Stimulated activated naive CD8-positive, alpha-beta T cell treated with anti-CD3 and anti-CD28 coated beads, Interleukin-15, Interleukin-2, amounts not matched to agents 100 U/mL and 50 U/mL, for 24 hours (primary cell): Measurements from ENCODE around the gene PYGB.

Experiments used
- ATAC-seq: fragments of 150-1000 bp; cut with Tn5 transposase; one replicate; pipeline ENCODE4 v1.10.0; 2021
- DNase-seq: peaks from one replicate; pipeline ENCODE4 v3.0.0; 2021

Gene PYGB

DNA sequence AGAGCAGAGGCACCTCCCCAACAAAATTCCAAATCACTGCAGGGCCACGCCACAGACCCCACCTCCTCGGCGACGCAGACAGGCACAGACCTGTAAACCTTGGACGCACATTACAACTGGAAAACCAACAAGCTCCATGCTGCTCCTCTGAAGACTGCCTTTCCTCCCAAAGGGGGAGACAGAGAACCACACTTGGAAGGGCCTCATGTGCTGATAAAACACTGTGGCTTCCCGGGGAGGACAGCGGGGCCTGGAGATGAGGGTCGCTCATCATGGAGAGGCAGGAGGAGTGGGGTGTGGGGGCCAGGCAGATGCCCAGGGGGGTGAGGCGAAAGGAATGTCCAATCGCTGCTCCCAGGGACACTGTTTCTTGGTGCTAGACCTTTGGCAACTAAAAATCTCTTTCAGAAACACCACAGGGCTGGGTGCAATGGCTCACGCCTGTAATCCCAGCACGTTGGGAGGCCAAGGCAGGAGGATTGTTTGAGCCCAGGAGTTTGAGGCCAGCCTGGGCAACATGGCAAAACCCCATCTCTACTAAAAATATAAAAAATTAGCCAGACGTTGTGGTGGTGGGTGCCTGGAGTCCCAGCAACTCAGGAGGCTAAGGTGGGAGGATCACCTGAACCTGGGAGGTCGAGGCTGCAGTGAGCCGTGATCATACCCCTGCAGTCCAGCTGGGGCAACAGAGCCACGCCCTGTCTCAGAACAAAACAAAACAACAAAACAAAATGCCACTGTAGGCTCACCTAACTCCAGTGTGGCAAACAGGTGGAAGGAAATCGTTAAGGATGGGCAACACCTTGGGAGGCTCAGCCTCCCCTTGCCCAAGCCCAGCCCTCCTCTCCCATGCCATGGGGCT is 88.9 kb downstream of the PYGB start:
- DNase-seq (no peak), ATAC-seq (no peak)

- DNase-seq: no peak
These were observed 90.5 kb downstream of the PYGB start for GRCh38 chr20:25338112-25339023.

DNA sequence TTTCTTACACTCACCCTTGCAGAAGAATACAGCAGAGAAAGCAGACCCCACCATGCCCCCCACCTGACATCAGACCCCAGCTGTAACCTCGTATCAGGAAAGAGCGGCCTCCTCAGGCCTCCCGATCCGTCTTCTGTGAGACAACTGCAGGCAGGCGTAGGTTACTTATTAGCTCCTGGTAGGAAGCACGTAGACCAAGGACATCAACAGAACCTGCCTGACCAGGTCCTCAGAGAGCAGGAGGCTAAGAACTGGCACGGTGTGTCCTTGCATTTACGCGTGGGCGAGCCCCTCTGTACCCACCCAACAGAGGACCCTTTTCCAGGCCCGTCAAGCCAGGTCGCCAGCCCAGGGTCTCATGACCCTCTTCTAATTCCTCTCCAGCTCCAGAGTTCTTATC is 91.7 kb downstream of the PYGB start:
- no peak for DNase-seq

More at GRCh38 chr20:25338112-25339023, 90.5 kb downstream of the PYGB start:
- no peak for ATAC-seq

DNA sequence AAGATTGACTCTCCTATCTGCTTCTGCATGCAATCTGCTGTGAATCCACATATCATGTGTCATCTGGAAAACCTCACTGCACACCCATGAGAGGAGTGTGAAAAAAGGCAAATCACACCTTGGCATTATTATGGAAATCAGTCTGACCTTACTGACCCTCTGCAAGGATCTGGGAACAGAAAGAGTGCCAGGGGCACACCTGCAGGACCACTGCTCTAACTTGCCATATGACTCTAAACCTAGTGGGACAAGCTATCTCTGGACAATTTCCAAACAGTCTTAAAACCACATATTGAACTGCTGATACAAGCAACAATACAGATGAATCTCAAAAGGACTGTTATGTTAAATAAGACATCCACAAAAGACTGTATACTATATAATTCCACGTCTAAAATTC is 92.5 kb downstream of the PYGB start:
- DNase-seq (no peak), ATAC-seq (no peak)

More for the DNA sequence above, 91.7 kb downstream of the PYGB start:
- no peak for ATAC-seq

DNA sequence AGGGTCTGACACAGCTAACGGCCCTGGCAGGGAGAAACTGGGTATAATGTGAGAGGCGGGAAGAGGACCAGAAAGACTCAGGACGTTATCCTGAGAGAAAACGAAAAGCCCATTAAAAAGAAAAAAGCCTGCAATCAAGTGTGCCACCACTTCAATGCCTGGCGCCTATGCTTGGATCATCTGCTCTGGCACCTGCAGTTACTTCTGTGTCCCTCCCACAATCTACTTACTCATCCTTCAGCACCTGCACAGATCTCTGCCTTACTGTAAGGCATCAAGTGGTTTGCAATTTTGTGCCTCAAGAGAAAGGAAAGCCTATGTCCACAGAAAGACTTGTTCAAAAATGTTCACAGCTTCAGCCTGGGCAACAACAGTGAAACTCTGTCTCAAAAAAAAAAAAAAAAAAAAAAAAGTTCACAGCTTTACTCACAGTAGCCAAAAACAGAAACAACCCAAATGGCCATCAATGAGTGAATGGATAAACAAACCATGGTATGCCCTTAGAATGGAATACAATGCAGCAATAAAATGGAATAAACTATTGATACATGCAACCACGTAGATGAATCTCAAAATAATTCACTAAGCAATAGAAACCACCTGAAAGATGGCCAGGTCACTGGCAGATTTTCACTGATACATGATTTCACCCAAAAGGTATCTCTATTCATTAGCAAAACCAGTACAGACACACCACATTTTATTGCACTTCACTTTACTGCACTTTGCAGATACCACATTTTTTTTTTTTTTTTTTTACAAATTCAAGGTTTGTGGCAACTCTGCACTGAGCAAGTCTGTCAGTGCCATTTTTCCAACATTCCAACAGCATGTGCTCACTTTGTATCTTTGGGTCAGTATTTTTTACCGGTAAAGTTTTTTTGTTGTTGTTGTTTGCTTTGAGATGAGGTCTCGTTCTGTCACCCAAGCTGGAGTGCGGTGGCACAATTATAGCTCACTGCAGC is 94.1 kb downstream of the PYGB start:
- DNase-seq (no peak), ATAC-seq (no peak)

- no peak for ATAC-seq
- no peak for DNase-seq
These were observed 96.7 kb downstream of the PYGB start for GRCh38 chr20:25344634-25345033.

DNA sequence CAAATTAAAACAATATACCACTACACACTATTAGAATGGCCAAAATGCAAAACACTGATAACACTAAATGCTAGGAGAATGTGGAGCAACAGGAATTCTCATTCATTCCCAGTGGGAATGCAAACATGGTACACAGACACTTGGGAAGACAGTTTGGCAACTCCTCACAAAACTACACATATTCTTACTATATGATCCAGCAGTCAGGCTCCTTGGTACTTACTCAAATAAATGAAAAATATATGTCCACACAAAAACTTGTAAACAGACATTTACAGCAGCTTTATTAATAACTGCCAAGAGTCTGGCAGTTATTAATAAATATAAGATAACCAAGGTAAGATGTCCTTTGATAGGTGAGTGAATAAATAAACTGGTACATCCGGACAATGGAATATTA is 97.8 kb downstream of the PYGB start:
- DNase-seq (no peak), ATAC-seq (no peak)

- DNase-seq: peak; percentile 15
- no peak for ATAC-seq
These were observed 98.5 kb downstream of the PYGB start for GRCh38 chr20:25346349-25346748.
